HFF-Myc (cell line): Measurements from ENCODE around the gene SEMA5A.

Source experiments
- DNase-seq: peaks from one replicate; pipeline ENCODE4 v3.0.0-alpha.2; 2011; ENCODE audit warnings: low read depth; ENCODE audit errors: extremely low read depth
- H3K4me3 ChIP-seq: replicated peaks from 2 replicates; pipeline ENCODE4 v1.5.1; 2011; ENCODE audit warnings: low read depth, mild to moderate bottlenecking, control low read depth, low read length
- TF ChIP-seq, protein P1 (sequence below): IDR thresholded peaks from 2 replicates; pipeline ENCODE4 v1.5.1; 2012; ENCODE audit warnings: mild to moderate bottlenecking, low read depth, low read length, control low read depth; ENCODE audit errors: missing control alignments

SEMA5A gene

DNA sequence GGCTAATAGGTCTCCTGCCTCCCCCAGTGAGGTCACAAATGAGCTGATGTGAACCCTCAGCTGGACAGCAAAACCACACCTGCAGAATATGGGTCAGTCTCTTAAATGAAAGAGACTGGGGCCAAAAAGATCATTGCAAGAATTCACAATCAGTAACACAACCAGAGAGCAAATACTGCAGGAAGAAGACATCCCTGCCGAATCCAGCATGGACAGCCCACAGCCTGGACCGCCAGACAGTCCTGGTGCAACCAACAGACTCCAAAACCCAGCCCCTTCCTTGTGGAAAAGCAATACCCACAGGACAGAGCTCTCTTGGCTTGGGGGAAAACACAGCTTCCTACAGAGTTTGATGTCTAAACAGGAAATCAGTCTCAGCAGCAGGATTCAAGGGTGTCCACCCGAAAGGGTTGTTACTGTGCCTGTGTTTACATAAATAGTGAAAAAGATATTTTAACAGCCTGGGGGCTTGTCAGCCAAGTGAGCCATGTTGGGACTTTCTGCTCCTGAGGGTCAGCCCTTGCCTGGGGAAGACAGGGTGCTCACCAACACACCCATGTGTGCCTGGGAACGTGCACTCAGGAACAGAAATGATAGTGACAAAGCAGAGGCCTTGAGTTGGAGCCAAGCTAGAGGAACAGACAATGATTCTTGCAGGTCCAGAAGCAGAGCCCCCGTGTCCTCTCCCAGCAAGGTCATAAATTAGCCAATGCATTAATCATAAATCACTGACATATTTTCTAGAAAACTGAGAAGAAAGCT, 106.2 kb downstream of the SEMA5A start:
- no peak overlapping the region for H3K4me3 ChIP-seq
- TF ChIP-seq, protein P1, sequence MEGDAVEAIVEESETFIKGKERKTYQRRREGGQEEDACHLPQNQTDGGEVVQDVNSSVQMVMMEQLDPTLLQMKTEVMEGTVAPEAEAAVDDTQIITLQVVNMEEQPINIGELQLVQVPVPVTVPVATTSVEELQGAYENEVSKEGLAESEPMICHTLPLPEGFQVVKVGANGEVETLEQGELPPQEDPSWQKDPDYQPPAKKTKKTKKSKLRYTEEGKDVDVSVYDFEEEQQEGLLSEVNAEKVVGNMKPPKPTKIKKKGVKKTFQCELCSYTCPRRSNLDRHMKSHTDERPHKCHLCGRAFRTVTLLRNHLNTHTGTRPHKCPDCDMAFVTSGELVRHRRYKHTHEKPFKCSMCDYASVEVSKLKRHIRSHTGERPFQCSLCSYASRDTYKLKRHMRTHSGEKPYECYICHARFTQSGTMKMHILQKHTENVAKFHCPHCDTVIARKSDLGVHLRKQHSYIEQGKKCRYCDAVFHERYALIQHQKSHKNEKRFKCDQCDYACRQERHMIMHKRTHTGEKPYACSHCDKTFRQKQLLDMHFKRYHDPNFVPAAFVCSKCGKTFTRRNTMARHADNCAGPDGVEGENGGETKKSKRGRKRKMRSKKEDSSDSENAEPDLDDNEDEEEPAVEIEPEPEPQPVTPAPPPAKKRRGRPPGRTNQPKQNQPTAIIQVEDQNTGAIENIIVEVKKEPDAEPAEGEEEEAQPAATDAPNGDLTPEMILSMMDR, result no peak
- DNase-seq, result no peak

DNA sequence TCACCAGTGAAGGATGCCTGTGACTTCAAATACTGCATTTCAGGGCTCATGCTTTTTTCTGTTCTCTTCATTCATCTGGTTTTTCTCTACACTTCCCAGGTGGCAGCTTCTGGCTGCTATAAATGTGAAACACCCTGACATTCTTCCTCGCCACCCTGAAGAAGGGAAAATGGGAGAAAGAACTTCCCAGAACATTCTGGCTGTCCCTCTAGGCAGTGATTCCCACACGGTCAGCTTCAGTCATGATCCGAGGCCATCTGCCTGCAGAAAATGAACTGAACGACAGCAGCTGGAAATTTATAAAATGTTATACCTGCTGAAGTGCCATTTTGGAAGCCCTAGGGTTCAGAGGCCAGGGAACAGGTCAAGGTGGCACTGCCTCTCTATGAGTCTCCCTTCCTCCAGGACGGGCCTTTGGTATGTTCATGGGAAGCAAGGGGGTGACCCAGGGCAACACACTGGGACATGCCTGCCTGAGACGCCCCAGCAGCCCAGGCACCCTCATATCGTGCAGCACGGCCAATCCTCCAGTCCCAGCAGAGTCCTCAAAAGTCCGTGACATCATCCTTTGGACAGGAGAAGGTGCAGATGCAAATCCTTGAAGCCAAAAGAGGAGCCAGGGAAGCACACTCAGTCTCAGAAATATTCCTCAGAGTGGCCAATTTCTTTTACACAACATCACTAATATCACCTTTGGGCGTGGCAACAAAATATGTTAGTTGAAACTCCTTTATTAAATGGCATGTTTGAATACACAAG, 107.1 kb downstream of the SEMA5A start:
- no peak for DNase-seq
- TF ChIP-seq, protein P1, result no peak
- no peak overlapping the region for H3K4me3 ChIP-seq

DNA sequence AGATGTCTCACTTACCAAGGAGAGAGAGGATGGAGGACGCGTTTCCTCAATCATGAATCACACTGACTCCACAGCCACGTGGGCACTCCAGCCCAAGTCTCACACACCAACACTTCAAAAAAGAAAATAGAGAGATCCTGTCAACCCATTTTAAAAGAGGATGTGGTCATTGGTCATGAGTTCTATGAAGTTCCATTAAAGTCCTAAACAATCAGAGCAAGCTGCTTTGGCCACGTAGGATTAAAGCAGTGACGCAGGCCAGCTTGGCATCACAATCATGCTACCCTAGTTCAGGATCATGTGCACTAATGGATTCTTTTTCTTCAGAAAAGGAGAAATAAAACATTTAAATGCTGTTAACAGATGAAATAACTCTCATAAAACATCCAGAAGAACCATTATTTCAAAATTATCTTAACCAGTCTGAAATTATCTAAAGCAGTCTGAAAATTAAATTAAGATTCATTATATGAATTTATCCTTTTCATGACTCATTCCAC, 108.1 kb downstream of the SEMA5A start:
- no peak overlapping the region for H3K4me3 ChIP-seq
- DNase-seq, result no peak
- TF ChIP-seq, protein P1, result no peak

DNA sequence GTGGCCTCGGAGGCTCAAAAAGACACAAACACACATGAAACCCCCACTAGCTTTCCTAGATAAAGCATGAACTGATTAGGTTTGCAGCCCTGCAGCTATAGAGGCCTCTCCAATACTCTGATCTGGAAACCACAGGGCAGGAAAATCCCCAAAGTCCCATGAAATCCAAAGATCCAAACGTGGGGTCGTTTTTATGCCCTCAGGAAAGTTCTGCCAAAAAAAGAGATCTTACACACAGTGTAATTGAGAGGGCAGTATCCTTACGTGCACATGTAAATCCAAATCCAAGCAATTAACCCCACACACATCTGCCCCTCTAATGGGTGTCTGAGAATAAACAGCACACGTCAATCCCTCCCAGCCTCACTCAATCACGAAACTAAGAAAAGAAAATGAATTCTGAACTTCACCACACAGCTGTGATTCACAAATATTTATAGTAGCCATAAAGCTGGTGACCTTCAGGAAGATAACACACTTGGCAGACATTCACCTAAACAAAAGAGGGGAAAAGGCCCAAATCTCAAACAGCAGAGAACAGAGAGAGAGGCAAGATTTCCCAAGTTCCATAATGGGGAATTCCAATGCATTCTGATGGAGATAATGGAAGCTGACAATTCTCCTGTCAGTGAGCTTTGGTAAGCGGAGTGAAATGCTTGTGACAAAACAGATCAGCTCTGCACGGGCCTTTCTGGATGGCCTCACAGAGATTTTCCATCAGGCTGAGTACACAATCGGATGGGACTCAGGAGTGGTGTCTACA, 114.2 kb downstream of the SEMA5A start:
- H3K4me3 ChIP-seq, result no peak overlapping the region
- TF ChIP-seq, protein P1, result no peak
- DNase-seq, result no peak

DNA sequence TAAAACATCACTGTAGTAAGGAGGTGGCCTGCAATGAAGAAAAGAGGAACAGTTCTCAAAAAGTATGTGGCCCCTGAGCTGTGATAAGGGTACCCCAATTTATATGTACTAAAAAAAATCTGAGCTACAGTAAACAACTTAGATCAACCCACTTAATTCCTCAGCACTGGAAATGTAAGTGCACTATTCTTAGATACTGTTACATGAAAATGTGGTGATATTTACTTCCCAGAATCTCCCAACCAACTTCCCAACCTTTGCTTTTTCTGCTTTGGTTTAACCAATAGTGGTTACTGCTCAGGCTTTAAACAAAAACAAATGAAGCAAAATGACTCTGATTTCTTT, 114.8 kb downstream of the SEMA5A start:
- H3K4me3 ChIP-seq, result no peak overlapping the region
- TF ChIP-seq, protein P1, result no peak
- DNase-seq, result no peak

DNA sequence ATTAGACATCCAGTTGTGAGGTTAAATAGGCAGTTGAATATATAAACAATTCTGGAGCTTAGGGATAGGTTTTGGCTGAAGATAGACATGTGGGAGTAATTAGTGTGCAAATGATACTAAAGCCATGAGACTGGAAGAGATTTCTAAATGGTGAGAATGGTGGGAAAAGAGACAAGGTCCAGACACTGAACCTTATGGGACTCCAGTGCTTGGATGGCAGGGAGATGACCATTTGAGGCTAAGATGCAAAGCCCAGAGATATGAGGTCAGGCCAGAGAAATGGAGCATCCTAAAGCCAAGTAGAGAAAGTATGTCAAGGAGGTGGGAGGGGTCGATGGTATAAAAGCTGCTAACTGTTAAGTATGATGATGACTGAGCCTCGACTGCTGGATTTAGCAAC, 115.6 kb downstream of the SEMA5A start:
- no peak overlapping the region for H3K4me3 ChIP-seq
- DNase-seq, result no peak
- TF ChIP-seq, protein P1, result no peak
